Jurkat, Clone E6-1 (cell line): ENCODE results near the gene PSMB5. TPM values are rescaled to one million over a fixed set of nuclear protein-coding genes. Genes with fewer than 3 reads are reported as not detected.

ENCODE experiments used
- DNase-seq: peaks from one replicate; pipeline ENCODE4 v3.0.0-alpha.2; 2011; ENCODE audit warnings: low read depth, low spot score
- H3K4me3 ChIP-seq: 2 replicates; pipeline ENCODE4 v1.5.1; 2011; ENCODE audit warnings: mild to moderate bottlenecking, low read length, control low read depth, moderate library complexity
- polyA plus RNA-seq: library from polyadenylated mRNA; unstranded; fragments of >200 nt; gene quantifications from one replicate; pipeline ENCODE4 v1.2.1, GENCODE V29; 2012; ENCODE audit warnings: missing spikeins; ENCODE audit not compliant: insufficient read length, insufficient read depth

PSMB5 gene
- polyA plus RNA-seq, result 319 TPM

- peak within 1 kb of the TSS; percentile 96 for H3K4me3 ChIP-seq
- peak; percentile 98 for DNase-seq
These were observed at the start of gene PSMB5 for GRCh38 chr14:23034498-23035302. TSS of gene PSMB5 (minus strand) at chr14:23034900. CDS start at chr14:23034881, 19 bp downstream.

GRCh38 chr14:23080474-23080873 lies 45.8 kb upstream of the PSMB5 start:
- no peak overlapping the region for H3K4me3 ChIP-seq
- no peak for DNase-seq

- DNase-seq, result no peak
- no peak overlapping the region for H3K4me3 ChIP-seq
These were observed 45.0 kb upstream of the PSMB5 start for GRCh38 chr14:23079716-23080115.

DNA sequence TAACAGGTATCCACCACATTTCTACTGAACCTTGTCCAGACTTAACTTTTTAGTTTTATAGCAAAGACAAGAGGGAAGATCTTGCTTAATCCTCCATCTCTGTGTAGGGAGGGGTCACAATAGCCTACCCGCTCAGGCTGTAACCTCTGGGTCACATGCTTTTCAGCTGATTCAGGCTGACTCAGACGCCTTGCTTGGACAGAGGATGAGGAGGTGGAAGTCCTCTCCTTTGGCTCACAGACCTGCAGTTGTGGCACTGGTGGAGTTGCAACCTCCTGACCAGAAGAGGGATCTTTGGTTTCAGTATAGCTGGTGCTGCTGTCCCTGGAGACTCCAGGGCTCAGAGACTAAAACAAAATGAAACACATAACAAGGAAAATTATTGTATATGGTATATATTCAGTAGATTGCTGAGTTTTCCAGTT lies 44.0 kb upstream of the PSMB5 start:
- no peak for DNase-seq
- no peak overlapping the region for H3K4me3 ChIP-seq

DNA sequence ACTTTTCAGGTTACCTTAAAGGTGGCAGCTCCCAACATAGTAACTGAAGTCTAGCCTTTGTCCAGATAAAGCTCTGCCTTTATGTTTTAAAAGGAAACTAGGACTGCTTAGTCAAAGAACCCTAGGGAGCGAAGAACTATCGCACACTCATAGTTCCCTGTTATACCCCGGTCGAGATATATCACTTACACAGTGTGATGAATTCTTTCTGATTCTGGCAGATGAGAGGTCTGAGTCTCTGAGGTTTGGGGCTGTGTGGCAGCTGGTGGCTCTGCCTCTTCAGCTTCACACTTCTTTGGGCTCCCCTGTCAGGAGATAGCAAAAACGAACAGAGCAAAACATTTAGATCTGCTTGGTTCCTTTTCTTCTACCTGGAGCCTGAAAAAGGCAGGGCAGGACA lies 43.3 kb upstream of the PSMB5 start:
- no peak overlapping the region for H3K4me3 ChIP-seq
- no peak for DNase-seq

- DNase-seq, result no peak
- H3K4me3 ChIP-seq, result no peak overlapping the region
These were observed 42.2 kb upstream of the PSMB5 start for GRCh38 chr14:23076785-23077408.

GRCh38 chr14:23074906-23075305 lies 40.2 kb upstream of the PSMB5 start:
- H3K4me3 ChIP-seq, result no peak overlapping the region
- no peak for DNase-seq

GRCh38 chr14:23071921-23072539 lies 37.3 kb upstream of the PSMB5 start:
- DNase-seq, result no peak
- peak overlapping the region; percentile 96 for H3K4me3 ChIP-seq

DNA sequence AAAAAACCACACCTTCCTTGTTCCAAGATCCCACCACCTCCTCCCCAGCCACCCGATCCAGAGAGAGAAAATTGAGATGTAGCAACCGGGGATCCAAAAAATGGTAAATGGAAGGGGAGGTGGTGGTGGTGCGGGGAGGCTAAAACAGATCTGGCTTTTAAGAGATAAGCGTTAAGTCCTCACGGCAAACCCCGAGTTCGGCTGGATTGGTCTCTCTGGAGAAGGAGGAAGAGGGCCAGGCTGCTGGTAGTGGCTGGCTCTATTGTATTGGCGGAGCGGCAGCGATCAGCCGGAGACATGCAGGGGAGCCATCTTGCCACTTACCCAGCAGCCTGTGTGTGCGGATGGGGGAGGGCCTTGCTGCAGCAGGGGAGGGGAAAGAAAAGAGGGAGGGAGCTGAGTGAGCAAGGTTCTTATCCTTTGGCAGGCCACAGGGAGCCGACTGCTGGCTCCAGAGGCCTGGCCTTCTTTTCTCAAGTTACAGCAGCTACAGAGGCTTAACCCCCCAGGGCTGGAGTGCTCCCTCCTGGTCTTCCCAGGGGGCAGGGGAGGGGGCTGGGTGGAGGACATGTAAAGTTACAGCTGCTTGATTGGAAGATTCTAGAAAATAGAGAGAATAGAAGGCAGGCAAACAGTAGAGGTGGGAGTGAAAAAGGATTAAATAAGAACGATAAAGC lies 36.7 kb upstream of the PSMB5 start:
- peak; percentile 91 for DNase-seq

DNA sequence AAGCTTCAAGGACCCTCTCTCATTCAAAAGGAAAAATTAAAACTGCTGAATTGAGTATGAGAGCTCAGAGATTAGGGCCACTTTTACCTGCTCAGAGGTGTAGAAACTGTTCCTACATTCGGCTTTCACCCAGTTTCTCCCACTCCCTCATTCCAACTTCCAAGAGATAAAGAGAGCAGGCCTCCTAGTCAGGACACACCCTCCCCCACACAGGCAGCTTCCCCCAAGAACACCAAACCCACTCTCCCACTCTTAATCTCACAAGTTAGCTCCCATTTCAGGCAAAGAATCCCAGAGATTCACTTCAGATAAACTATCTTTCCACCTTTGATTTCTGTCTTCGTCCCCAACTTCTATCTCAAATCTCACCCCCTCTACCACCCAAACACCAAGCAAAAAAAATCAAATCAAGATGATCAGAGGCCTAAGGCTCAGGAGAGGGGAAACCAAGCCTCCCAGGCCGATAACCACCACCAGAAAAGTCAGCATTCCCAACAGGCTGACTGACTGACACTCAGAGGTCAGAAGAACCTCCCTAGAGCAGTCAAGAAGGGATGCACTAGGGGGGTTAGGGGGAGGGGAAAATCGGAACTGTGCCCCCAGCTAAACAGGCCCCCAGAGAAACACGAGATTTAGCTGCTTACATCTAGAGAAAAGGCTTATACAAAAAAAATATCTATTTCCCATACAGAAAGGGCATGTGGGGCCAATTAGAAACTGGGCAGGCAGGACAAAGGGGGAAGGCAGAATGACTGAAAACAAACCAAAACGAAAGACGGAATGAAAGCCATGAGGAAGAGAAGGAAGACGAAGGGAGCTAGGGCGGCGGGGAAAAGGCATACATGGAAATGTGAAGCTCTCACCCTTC lies 35.8 kb upstream of the PSMB5 start:
- DNase-seq, result no peak
- H3K4me3 ChIP-seq, result peak overlapping the region; percentile 96

More for the DNA sequence above, 36.7 kb upstream of the PSMB5 start:
- peak overlapping the region; percentile 96 for H3K4me3 ChIP-seq

GRCh38 chr14:23069413-23069806 lies 34.7 kb upstream of the PSMB5 start:
- DNase-seq, result no peak
- H3K4me3 ChIP-seq, result no peak overlapping the region

DNA sequence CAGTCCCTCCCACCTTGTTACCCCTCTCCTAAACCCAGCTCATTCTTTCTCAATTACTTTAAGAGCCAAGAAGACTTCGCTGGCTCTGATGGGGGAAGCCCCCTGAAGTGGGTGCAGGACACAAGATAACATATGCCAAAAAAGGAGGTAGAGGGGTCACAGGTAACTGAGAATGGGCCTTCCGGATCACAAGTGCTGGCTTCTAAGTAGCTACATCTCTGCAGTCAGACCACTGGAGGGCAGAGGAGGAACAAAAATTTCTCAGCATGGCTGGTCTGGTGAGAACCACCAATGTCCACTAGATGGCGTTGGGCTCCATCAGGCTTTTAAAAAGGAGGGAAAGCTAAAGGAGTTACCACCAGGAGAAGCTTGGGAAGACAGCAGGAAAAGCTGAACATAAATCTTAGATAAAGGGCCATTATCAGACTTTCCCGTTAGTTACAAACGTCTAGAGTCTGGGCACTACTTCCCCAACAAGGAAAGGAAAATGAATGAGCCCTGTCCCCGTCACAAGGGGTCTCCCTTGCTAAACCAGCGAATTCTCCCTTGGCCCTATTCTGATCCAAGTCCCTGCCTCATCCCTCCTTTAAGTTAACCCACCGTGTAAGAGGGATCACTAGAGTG lies 34.2 kb upstream of the PSMB5 start:
- peak; percentile 87 for DNase-seq
- H3K4me3 ChIP-seq, result no peak overlapping the region

DNA sequence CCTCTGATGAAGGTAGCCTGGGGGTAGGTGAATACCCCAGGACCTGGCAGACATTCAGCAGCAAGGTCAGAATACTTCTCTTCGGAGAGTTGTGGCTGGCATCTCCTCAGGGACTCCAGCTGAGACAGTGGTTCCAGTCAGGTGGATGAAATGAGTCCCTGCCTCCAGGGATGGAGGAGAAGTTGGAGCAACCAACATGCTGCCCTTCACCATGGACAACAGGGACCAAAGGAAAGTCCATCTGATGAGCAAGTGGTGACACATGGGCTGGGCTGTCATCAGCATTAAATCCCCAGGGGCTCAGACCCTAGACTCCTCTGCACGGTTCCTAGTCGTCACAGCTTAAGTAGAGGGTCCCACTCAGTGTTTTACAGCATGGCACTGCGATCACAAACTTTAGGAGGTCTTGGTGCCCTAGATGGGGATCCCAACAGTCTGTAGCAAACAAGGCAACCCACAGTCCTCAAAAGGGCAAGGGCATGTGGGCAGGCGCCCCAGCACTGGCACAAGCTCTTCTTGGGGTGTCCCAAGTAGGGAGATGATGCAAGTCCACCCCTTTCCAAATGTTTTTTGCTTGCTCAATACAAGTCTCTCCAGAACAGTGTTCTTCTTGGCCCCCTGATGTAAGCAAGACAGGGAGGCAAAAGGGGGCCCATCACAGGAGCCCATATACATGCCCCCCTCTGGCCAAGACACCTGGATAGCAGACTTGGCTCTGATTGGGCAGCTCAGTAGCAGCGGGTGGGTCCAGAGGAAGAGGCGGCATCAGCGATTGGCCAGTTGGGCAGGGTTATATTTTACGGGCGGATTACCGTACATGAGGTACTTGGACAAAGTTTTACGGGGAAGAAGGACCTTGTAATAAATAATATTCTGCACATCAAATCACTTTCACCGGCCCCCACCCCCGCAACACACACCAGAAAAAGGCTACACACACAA lies 33.4 kb upstream of the PSMB5 start:
- no peak for DNase-seq
- H3K4me3 ChIP-seq, result no peak overlapping the region

DNA sequence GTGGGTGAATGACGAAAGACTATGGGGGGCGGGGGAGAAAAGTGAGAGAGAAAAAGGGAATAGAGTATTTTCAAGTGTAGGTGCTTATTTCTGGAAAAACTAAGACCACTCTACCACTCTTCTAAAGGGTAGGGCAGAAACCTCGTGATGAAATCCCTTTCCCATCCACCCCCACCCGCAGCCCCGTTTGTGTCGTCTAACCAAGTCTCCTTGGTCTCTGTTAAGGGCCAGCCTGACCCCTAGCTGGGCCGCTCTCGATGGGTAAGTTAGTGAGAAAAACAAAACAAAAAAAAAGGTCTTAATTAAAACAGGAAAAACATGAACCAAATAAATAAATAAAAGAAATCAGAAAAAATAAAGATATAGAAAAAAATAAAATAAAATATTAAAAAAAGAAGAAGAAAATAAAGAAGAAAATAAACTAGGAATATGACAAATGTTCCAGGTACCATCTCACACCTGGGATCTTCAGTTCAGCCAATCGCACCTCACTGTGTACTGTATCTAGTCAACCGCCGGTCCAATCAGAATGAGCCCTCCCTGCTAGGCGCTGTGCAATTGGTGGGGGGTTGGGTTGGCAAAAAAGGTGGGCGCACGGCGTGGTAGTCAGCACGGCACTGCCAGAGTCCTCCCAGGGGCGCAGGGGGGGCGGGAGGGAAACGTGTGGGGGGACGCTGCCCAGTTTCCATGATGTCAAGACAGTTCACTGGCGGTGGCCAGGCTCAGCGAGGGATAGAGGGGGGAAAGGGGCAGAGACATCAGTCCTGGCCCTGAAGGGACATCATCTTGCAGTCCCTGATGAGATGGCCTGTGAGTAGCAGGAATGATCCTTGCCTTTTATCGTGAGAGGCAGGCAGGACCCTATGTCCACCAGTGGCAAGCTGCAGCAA lies 32.4 kb upstream of the PSMB5 start:
- DNase-seq, result no peak
- H3K4me3 ChIP-seq, result no peak overlapping the region

GRCh38 chr14:23066368-23066767 lies 31.7 kb upstream of the PSMB5 start:
- DNase-seq, result no peak
- H3K4me3 ChIP-seq, result no peak overlapping the region

DNA sequence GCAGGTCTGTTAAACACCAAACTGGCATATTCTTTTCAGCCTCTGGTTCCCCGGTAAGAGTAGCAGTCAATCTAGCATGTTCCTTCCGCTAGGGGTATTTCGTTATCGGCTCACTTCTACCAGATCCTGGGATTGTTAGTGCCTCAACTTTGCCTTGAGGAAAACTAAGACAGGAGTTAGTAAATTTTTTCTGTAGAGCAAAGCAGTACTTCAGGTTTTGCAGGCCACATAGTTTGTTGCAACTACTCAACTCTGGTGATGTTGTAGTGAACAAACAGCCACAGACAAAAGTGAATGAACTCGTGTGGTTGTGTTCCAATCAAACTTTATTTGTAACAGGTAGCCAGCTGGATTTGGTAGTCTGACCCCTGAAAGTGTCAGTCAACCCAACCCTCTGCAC lies 28.9 kb upstream of the PSMB5 start:
- no peak overlapping the region for H3K4me3 ChIP-seq
- DNase-seq, result no peak
